H9 (cell line): ENCODE results near the gene DPF1. TPM values are rescaled to one million over a fixed set of nuclear protein-coding genes. Genes with fewer than 3 reads are reported as not detected.

Source experiments
- DNase-seq: peaks from one replicate; pipeline ENCODE4 v3.0.0-alpha.2; 2017
- H2AFZ ChIP-seq: one replicate; pipeline ENCODE4 v1.6.1; 2013; ENCODE audit warnings: mild to moderate bottlenecking, low read length, control low read depth, moderate library complexity
- H2AK5ac ChIP-seq: 2 replicates; pipeline ENCODE4 v1.6.1; 2013; ENCODE audit warnings: low read length, control low read depth, mixed read lengths; ENCODE audit not compliant: insufficient read length
- H2BK120ac ChIP-seq: one replicate; pipeline ENCODE4 v1.6.1; 2013; ENCODE audit warnings: low read depth, mild to moderate bottlenecking, low read length, control low read depth, inconsistent platforms; ENCODE audit not compliant: poor library complexity, severe bottlenecking
- H2BK12ac ChIP-seq: 2 replicates; pipeline ENCODE4 v1.6.1; 2013; ENCODE audit warnings: low read length, control low read depth, mixed read lengths, low read depth; ENCODE audit not compliant: insufficient read length
- H2BK15ac ChIP-seq: 2 replicates; pipeline ENCODE4 v1.6.1; 2013; ENCODE audit warnings: low read depth, low read length, control low read depth
- H2BK20ac ChIP-seq: one replicate; pipeline ENCODE4 v1.6.1; 2013; ENCODE audit warnings: low read depth, mild to moderate bottlenecking, low read length, control low read depth, inconsistent platforms; ENCODE audit not compliant: poor library complexity, severe bottlenecking
- H2BK5ac ChIP-seq: 2 replicates; pipeline ENCODE4 v1.6.1; 2013; ENCODE audit warnings: low read length, control low read depth, mixed read lengths; ENCODE audit not compliant: insufficient read length
- H3K14ac ChIP-seq: 2 replicates; pipeline ENCODE4 v1.6.1; 2013; ENCODE audit warnings: low read length, control low read depth; ENCODE audit not compliant: insufficient read depth
- H3K18ac ChIP-seq: 2 replicates; pipeline ENCODE4 v1.6.1; 2013; ENCODE audit warnings: low read depth, mild to moderate bottlenecking, mixed read lengths, low read length, control low read depth; ENCODE audit not compliant: insufficient read length
- H3K23ac ChIP-seq: 2 replicates; pipeline ENCODE4 v1.6.1; 2013; ENCODE audit warnings: low read length, control low read depth, mixed read lengths, low read depth; ENCODE audit not compliant: insufficient read length
- H3K23me2 ChIP-seq: 2 replicates; pipeline ENCODE4 v1.6.1; 2013; ENCODE audit warnings: low read depth, mild to moderate bottlenecking, mixed read lengths, low read length, control low read depth; ENCODE audit not compliant: insufficient read length, poor library complexity, severe bottlenecking
- H3K27ac ChIP-seq: 2 replicates; pipeline ENCODE4 v1.5.1; 2013; ENCODE audit warnings: low read length, control low read depth, mixed read lengths, low read depth; ENCODE audit not compliant: insufficient read length
- H3K27me3 ChIP-seq: 2 replicates; pipeline ENCODE4 v1.6.1; 2013; ENCODE audit warnings: low read length, control low read depth, inconsistent platforms; ENCODE audit not compliant: insufficient read depth
- H3K4ac ChIP-seq: 2 replicates; pipeline ENCODE4 v1.6.1; 2013; ENCODE audit warnings: low read depth, mild to moderate bottlenecking, control low read depth, inconsistent platforms, low read length, moderate library complexity
- H3K4me1 ChIP-seq: 2 replicates; pipeline ENCODE4 v1.6.1; 2013; ENCODE audit warnings: low read length, control low read depth, inconsistent platforms; ENCODE audit not compliant: insufficient read depth
- H3K4me2 ChIP-seq: 2 replicates; pipeline ENCODE4 v1.6.1; 2013; ENCODE audit warnings: low read length, control low read depth, mixed read lengths; ENCODE audit not compliant: insufficient read length, insufficient read depth
- H3K56ac ChIP-seq: 2 replicates; pipeline ENCODE4 v1.6.1; 2013; ENCODE audit warnings: low read depth, mild to moderate bottlenecking, mixed read lengths, low read length, control low read depth; ENCODE audit not compliant: insufficient read length
- H3K79me1 ChIP-seq: 2 replicates; pipeline ENCODE4 v1.6.1; 2013; ENCODE audit warnings: low read depth, mild to moderate bottlenecking, moderate library complexity, low read length, control low read depth, inconsistent platforms; ENCODE audit not compliant: insufficient read depth, poor library complexity, severe bottlenecking
- H3K79me2 ChIP-seq: 2 replicates; pipeline ENCODE4 v1.6.1; 2013; ENCODE audit warnings: low read length, control low read depth, inconsistent platforms; ENCODE audit not compliant: insufficient read depth
- H3K9ac ChIP-seq: 2 replicates; pipeline ENCODE4 v1.6.1; 2013; ENCODE audit warnings: low read length, control low read depth, mixed read lengths; ENCODE audit not compliant: insufficient read length; ENCODE audit errors: extremely low read depth
- H3K9me3 ChIP-seq: one replicate; pipeline ENCODE4 v1.6.1; 2013; ENCODE audit warnings: low read depth, low read length, inconsistent platforms; ENCODE audit not compliant: control insufficient read depth
- H3T11ph ChIP-seq: one replicate; pipeline ENCODE4 v1.6.1; 2013; ENCODE audit warnings: mild to moderate bottlenecking, low read length, control low read depth, inconsistent platforms
- H4K20me1 ChIP-seq: one replicate; pipeline ENCODE4 v1.6.1; 2013; ENCODE audit not compliant: control insufficient read depth, insufficient read length, insufficient read depth
- H4K5ac ChIP-seq: 2 replicates; pipeline ENCODE4 v1.6.1; 2013; ENCODE audit warnings: low read depth, mild to moderate bottlenecking, mixed read lengths, low read length, control low read depth; ENCODE audit not compliant: insufficient read length
- H4K8ac ChIP-seq: replicated peaks from 2 replicates; pipeline ENCODE4 v1.6.1; 2013; ENCODE audit warnings: low read length, control low read depth, mixed read lengths, low read depth; ENCODE audit not compliant: insufficient read length
- H4K91ac ChIP-seq: 2 replicates; pipeline ENCODE4 v1.6.1; 2013; ENCODE audit warnings: low read depth, mild to moderate bottlenecking, moderate library complexity, mixed read lengths, low read length, control low read depth; ENCODE audit not compliant: insufficient read length
- H3K27ac Mint-ChIP-seq, 3 experiments: 2 replicates in 2 of 3; 3 replicates in 1 of 3; pipeline ENCODE4 v1.8.0; 2020 to 2021; ENCODE audit warnings: mixed read lengths in 3 of 3, mild to moderate bottlenecking in 1 of 3, moderate library complexity in 1 of 3
- H3K27me3 Mint-ChIP-seq: 2 replicates; pipeline ENCODE4 v1.8.0; 2021; ENCODE audit warnings: low read depth, mild to moderate bottlenecking, moderate library complexity, mixed read lengths
- H3K36me3 Mint-ChIP-seq, 3 experiments: 2 replicates in 2 of 3; 3 replicates in 1 of 3; pipeline ENCODE4 v1.8.0; 2020 to 2021; ENCODE audit warnings: low read depth in 3 of 3, mixed read lengths in 3 of 3; ENCODE audit not compliant: insufficient read depth in 1 of 3
- H3K4me1 Mint-ChIP-seq, 2 experiments: 2 replicates each; pipeline ENCODE4 v1.8.0; 2020; ENCODE audit warnings: mixed read lengths in 2 of 2
- H3K4me3 Mint-ChIP-seq, 2 experiments: 2 replicates in 1 of 2; 3 replicates in 1 of 2; pipeline ENCODE4 v1.8.0; 2020 to 2021; ENCODE audit warnings: mild to moderate bottlenecking in 2 of 2, mixed read lengths in 2 of 2, moderate library complexity in 1 of 2
- H3K9me3 Mint-ChIP-seq, 2 experiments: 2 replicates in 1 of 2; 3 replicates in 1 of 2; pipeline ENCODE4 v1.8.0; 2020; ENCODE audit warnings: mild to moderate bottlenecking in 2 of 2, mixed read lengths in 2 of 2, moderate library complexity in 1 of 2
- WGBS: extraction: QIAGEN DNeasy Blood & Tissue Kit; methylation state at CpG from one replicate; pipeline ENCODE4 v1.1.7; 2013; ENCODE audit warnings: missing lambda C conversion rate, low lambda C conversion rate, mixed read lengths; ENCODE audit not compliant: insufficient read length; ENCODE audit errors: extremely low coverage; 5-methylcytosine and 5-hydroxymethylcytosine counted together
- total RNA-seq: library from RNA; stranded (reverse); gene quantifications from 2 replicates; pipeline ENCODE4 v1.2.1, GENCODE V29; 2021
- TF ChIP-seq, protein P1 (sequence below): fragments of 200-600 bp; sonication (generic); conservative IDR thresholded peaks from 3 replicates; pipeline ENCODE4 v1.8.0; 2021; ENCODE audit warnings: antibody characterized with exemption, mild to moderate bottlenecking

The DPF1 gene
- total RNA-seq, 1 experiment from 2014 or later = 12.0 TPM

DNA sequence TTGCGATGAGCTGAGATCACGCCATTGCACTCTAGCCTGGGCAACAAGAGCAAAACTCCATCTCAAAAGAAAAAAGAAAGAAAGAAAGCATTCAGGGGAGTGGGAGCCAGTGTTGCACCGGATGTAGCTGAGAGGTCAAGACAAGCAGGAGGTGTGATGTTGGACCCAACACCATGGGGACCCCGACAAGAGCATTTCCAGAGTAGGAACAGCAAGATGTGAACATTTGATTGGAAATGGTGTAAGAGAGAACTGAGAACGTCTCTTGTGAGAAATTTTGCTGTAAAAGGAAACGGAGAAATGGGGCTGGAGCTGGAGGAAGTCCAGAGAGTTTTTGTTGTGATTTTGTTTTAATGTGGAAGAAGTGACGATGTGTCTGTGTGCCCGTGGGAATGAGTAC is 15.8 kb upstream of the DPF1 start:
- Histone ChIP-seq H3K9me3 (no peaks in the 10 kb centered on the region), H4K8ac (no peak overlapping the region), H3K4ac (no peak overlapping the region), H3K14ac (no peak overlapping the region), H4K20me1 (no peaks in the 10 kb centered on the region), H3K4me2 (no peak overlapping the region), H3K79me2 (no peaks in the 10 kb centered on the region), H3K9ac (no peak overlapping the region), H2AFZ (no peak overlapping the region), H2BK20ac (no peak overlapping the region), H2BK120ac (no peak overlapping the region), H2BK5ac (no peak overlapping the region), H3K27me3 (no peaks in the 10 kb centered on the region), H3T11ph (no peak overlapping the region), H3K18ac (no peak overlapping the region), H3K23me2 (peaks cover 5% of the 10 kb centered on the region), H3K23ac (no peak overlapping the region), H3K27ac (no peak overlapping the region), H4K5ac (no peak overlapping the region), H3K79me1 (no peaks in the 10 kb centered on the region), H4K91ac (no peak overlapping the region), H3K4me1 (no peaks in the 10 kb centered on the region), H3K56ac (no peak overlapping the region), H2BK12ac (no peak overlapping the region), H2BK15ac (no peak overlapping the region), H2AK5ac (no peak overlapping the region)
- Mint-ChIP-seq H3K4me3 (no peak overlapping the region), H3K9me3 (no peaks in the 10 kb centered on the region; a peak in 1 of 5 replicates), H3K27me3 (peaks cover 40% of the 10 kb centered on the region), H3K4me1 (peaks cover 11 to 15% of the 10 kb centered on the region in 2 experiments), H3K27ac (no peak overlapping the region; a peak in 1 of 7 replicates), H3K36me3 (no peaks in the 10 kb centered on the region)
- DNase-seq = no peak
- 100% methylated on average over 1 of the region's 8 CpGs for WGBS
- TF ChIP-seq, protein P1, sequence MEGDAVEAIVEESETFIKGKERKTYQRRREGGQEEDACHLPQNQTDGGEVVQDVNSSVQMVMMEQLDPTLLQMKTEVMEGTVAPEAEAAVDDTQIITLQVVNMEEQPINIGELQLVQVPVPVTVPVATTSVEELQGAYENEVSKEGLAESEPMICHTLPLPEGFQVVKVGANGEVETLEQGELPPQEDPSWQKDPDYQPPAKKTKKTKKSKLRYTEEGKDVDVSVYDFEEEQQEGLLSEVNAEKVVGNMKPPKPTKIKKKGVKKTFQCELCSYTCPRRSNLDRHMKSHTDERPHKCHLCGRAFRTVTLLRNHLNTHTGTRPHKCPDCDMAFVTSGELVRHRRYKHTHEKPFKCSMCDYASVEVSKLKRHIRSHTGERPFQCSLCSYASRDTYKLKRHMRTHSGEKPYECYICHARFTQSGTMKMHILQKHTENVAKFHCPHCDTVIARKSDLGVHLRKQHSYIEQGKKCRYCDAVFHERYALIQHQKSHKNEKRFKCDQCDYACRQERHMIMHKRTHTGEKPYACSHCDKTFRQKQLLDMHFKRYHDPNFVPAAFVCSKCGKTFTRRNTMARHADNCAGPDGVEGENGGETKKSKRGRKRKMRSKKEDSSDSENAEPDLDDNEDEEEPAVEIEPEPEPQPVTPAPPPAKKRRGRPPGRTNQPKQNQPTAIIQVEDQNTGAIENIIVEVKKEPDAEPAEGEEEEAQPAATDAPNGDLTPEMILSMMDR = no peak
